NCI-H1694 (cell line): ENCODE measurements around the gene CDIP1.
A peak's percentile ranks its signal among the peaks of the same experiment; 100 is the strongest.
"Not testable (repeated sequence)": the region's sequence is repeated elsewhere in the genome, so short reads cannot be mapped to it uniquely, and the experiment has no call there.

Experiments used
- DNase-seq: peaks from one replicate; lab custom pipeline; 2025; lab: John Stamatoyannopoulos, UW

Gene CDIP1

DNA sequence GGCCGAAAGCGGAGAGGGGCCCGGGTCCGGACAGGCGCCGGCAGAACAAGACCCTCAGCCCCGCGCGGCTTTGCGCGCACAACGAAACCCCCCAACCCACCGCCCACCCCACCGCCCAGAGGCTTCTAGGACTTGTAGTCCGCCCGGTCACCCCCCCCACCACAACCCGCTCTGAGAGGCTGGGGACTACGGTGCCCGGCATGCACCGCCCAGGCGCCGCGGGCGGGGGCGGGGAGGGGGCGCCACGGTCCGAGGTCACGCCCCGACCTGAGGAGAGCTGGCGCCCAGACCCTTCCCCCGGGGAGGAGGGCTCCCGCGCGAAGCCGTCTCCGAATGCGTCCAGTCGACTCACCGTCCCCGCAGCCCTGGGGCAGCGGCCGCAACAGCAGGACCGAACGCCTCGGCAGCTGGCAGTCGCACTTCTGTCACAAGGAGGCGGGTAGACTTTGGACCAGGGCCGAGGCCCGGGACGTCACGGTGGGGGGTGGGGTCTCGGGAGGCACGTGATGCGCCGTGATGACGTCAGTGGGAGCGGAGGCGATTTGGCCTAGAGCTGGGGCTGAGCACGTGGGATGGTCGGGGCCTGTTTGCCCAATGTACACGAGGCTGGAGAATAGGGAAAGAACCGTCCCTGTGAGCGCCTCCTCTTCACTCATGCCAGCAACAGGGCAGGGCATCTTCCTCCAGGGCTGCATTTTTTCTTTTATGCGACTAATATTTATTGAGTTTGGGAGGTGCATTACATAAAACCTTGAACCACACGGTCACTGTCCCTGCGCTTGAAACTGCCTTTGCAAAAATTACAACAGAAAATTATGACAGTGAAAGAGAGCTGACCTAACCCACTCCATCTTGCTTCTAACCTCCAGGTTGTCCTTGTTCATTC is at the start of gene CDIP1:
Gene CDIP1 (minus strand): TSS at position 424 of the 886 bp plus-strand sequence. CDS start 24,643 bp downstream, outside the sequence.
- DNase-seq: peak; percentile 81

DNA sequence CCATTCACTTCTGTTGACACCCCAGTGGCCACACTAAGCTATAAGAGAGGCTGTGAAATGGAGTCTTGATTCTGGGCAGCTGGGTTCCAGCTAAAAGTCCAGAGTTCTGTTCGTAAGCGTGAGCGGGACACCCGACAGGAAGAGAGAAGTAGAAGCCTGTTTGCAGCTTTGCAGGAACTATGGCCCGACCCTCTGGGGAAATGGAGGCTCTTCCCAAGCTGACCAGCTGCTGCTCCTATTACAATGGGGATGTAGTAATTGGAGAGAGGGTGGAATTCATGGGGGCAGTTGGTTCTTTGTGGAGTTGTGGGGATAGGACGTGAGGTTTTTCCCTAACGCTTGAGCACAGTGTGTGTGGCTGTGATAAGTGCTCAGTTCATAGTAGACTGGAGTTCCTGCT is 47.7 kb upstream of the CDIP1 start:
- no peak for DNase-seq

DNA sequence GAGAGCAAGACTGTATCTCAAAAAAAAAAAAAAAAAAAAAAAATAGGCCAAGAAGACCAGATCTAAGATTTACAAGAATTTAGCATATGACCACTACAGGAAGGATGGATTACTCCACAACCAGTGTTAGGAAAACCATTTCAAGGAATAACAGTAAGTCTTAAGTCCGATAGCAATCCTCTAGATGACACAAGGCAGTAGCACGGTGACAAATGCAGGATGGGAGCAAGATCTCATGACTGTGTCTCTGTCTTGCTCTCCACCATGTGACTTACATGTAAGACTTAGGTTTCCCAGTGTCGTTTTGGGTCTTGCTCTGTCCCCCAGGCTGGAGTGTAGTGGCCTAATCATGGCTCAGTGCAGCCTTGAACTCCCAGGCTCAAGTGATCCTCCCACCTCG is 45.3 kb upstream of the CDIP1 start:
- no peak for DNase-seq

DNA sequence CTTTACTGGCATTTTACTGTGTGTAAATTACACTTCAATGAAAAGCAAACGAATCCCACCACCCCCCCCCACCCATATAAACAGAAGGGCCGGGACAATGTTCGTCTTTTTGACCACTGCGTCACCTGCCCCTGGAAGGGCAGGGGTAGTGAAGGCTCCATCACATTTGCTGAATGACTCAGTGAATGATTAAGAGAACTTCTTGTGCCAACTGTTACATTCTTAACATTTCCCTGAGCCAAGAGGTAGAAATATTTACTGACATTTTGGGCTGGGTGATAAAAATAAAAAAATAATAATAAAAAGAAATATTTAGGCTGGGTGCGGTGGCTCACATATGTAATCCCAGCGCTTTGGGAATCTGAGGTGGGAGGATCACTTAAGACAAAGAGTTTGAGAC is 41.7 kb upstream of the CDIP1 start:
- no peak for DNase-seq

DNA sequence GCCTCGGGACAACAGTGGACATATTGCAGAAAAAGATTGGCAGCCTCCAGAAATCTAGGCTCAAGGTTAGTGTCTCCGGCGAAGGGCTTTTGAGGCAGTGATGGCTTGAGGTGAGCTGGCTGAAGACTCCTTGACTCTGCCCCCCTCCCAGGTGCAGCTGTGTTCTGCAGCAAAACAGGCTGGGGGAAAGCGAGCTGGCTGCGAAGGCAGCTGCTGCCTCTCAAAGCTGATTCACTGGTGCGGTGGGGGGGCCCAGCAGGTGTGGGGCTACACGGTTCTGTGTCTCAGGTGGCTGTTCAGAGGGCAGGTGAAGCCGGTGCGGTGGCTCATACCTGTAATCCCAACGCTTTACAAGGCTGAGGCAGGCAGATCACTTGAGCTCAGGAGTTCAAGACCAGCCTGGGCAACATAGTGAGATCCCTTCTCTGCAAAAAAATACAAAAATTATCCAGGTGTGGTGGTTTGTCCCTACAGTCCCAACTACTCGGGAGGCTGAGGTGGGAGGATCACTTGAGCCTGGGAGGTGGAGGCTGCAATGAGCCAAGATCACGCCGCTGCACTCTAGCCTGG is 40.5 kb upstream of the CDIP1 start:
- no peak for DNase-seq

DNA sequence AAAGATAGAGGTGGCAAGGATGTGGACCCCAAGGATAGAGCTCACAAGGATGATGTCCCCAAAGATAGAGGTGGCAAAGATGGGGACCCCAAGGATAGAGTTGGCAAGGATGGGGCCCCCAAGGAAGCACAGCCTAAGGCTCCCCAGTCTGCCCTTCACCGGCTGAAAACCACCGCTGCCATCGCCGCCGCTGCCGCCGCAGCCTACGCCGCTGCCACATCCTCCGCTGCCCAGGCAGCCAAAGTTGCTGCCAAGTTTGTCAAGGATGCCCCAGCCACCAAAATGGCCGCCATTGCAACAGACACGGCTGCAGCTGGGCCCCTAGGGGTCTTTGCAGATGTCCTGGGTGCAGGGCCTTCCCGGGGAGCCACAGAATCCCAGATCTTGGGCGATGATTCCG is 37.4 kb upstream of the CDIP1 start:
- no peak for DNase-seq

DNA sequence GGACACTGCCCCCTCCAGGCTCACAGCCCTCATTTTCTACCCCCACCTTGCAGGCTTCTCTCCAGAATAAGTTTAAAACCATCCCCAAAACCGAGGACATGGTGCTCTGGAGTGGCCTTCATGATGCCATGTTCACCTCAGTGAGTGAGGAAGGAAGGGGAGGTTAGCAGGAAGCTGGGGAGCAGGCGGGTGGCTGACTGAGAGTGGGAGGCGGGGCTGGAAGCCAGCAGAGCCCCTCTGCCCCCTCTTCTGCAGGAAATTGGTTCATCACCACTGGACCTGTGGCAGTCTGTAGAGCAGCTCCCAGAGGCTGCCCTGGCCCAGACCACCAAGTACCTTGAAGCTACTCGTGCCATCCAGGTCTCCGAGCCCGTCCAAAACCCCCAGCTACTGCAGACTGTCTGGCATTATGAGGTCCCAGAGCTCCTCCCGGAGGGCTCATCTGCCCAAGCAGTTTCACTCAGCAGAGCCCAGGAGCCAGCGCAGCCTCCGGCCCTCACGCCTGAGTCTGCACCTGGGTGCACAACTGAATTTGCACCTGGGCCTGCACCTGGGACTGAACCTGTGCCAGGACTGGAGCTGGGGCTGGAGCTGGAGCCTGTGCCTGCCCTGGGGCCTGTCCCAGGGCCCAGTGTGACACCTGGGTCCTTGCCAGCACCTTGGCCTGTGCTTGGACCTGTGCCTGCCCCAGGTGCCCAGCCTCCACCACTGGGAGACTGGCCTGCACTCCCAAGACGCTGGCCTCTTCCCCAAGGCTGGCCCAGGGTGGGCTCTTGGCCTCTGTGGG is 36.5 kb upstream of the CDIP1 start:
- DNase-seq: no peak

DNA sequence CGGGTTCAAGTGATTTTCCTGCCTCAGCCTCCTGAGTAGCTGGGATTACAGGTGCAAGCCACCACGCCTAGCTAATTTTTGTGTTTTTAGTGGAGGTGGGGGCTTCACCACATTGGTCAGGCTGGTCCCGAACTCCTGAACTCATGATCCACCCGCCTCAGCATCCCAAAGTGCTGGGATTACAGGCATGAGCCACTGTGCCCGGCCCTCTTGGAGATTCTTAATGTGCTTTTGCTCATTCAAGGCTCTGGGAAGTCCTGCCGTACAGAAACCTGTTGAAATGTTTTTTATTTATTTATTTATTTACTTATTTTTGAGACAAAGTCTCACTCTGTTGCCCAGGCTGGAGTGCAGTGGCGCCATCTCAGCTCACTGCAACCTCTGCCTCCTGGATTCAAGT is 35.4 kb upstream of the CDIP1 start:
- not testable (repeated sequence) for DNase-seq

DNA sequence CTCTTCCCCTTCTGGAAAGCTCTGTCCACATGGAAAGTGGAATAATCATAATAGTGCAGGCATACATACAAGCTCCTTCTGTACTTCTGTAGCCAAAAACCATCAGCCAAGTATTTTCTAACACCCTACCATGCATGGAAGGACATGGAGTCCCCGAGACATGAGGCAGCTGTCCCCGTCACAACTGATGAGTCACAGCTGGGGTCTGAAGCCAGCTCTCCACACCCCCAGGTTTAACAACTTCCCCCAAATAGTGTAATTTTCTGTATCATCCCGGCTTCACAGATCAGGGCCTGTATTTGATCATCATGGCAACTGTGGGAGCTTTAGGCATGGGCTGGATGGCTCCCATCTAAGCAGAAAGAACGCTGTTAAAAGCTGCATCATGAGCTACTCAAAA is 34.1 kb upstream of the CDIP1 start:
- DNase-seq: no peak

DNA sequence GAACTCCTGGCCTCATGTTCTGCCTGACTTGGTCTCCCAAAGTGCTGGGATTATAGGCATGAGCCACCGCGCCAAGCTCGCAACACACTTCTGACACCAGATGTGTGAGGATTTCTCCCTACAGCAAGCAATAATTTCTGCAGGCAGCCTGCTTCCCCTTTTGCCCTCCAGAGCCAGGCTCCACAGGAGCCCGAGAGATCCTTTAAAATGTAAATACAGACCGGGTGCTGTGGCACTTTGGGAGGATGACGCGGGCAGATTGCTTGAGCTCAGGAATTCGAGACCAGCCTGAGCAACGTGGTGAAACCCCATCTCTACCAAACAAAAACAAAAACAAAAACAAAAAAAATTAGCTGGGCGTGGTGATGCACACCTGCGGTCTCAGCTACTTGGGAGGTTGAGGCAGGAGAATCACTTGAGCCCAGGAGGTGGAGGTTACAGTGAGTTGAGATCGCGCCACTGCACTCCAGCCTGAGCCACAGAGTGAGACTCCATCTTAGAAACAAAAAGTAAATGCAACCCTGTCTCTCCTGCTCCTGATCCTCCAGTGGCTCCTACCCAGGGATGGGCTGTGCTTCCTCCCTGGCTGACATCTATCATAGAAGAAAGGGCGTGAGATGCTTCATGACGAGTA is 32.2 kb upstream of the CDIP1 start:
- no peak for DNase-seq

DNA sequence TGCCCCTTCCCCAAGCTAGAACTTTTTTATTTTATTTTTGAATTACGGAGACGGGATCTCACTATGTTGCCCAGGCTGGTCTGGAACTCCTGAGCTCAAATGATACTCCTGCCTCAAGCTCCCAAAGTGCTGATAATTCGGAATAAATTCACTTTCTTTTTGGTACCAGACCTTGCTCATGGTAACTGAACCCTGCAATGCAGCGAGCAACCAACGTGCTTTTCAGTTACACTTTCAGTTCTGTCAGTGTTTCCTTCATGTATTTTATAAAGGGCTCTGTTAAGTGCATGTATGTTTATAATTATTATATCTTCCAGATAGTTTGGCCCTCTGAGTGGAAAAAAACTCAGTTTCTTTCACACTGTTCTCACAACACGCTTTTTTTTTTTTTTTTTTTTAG is 31.5 kb upstream of the CDIP1 start:
- DNase-seq: no peak

DNA sequence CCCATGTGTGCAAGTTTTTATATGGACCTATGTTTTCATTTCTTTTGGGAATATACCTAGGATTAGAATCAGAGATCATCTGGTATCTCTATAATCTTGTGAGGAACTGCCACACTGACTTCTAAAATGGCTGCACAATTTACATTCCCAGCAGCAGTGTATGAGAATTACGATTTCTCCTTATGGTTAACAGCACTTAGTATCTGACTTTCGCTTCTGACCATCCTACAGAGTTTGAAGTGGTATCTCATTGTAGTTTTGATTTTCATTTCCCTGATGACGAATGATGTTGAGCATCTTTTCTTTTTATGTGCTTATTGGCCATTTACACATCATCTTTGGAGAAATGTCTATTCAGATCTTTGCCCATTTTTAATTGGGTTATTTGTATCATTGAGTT is 27.6 kb upstream of the CDIP1 start:
- DNase-seq: no peak

DNA sequence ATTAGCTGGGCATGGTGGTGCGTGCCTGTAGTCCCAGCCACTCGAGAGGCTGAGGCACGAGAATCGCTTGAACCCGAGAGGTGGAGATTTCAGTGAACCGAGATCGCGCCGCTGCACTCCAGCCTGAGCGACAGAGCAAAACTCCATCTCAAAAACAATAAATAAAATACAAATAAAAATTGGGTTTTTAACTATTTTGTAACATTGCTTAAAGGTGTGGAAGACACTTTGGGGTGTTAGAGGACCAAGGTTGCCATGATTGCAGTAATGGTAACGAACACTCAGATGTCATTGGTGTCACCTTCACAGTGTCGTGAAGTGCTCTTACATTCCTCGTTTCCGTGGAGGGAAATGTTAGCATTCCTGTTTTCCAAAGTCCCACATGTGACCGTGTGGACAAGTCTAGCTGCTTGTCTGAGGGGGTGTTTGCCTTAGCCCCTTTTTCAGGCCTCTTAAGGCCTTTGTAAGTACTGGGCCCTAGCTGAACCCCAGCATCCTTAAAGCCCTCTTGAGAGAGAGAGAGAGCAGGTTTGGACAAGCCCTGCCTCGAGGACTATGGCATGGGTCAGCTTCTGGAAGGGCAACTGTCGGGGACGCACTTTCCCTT is 26.2 kb upstream of the CDIP1 start:
- no peak for DNase-seq

DNA sequence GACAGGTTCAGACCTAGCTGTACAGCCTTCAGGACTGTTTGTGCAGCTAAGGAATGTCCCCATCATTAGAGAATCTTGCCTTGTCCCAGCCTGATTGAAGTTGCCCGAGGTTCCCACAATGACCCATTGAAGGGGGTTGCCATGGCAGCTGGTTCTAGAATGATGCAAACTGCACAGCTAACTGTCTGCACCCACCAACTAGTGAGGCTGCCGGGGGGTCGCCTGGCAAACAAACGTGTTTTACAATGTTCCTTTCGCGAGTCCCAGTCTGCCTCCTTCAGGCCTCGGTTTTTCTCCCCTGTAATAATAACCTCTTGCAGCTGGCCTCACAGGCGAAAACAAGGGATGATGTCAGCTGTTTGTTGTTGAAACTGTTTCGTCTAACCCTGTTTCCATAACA is 23.0 kb upstream of the CDIP1 start:
- no peak for DNase-seq

DNA sequence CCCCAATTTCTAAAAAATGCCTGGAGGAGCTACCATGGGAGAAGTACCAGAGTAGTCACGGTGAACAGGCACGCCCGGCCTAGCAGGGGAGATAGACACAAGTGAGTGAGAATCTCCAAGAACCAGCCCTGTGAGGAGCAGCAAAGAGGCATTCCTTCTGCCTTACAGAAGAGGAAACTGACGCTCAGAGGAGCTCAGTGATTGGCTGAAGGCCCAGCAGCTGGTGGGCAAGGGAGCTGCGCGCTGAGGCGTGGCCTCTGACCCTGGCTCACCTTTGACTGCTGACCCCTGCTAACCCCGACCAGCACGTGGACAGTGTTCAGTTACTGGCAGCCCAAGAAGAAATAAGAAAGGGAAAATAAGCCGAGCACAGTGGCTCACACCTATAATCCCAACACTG is 19.4 kb upstream of the CDIP1 start:
- DNase-seq: no peak

DNA sequence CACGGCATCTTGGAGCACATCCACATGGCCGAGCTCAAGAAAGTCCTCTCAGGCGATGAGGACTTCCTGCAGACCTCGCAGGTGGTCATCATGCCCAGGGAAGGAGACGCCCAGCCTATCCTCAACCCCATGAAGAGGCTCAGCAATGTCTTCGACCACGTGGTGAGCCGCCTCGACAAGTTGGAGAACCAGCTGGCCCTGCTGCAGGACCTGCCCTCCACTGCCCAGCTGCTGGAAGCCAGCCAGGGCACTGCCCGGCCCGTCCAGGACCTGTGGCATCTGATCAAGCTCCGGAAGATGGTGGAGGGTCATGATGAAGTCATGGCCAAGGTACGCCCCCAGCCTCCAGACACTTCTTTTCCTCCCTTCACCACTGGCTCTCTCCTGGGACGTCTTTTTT is 18.0 kb upstream of the CDIP1 start:
- no peak for DNase-seq

DNA sequence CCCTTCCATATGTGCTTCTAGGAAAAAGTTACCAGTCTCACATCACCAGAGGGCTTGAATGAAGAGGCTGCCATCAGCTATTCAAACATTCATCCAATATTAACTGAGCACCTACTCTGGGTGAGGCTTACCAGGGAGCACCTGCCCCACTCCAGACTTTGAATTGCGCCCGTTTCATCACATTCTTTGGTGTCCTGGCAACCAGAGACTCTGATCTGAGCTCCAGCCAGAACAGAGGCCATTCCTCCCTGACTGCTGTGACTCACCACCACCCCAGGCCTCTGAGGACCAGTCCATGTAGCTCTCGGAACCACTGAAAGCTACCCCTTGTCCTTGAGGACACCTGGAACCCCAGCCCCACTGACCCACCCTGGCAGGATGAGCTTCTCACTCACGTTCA is 17.5 kb upstream of the CDIP1 start, which contains the start of gene C16orf96:
Gene C16orf96 (plus strand): TSS at position 229 of the 400 bp plus-strand sequence. CDS start 150 bp downstream, at position 379.
- no peak for DNase-seq

DNA sequence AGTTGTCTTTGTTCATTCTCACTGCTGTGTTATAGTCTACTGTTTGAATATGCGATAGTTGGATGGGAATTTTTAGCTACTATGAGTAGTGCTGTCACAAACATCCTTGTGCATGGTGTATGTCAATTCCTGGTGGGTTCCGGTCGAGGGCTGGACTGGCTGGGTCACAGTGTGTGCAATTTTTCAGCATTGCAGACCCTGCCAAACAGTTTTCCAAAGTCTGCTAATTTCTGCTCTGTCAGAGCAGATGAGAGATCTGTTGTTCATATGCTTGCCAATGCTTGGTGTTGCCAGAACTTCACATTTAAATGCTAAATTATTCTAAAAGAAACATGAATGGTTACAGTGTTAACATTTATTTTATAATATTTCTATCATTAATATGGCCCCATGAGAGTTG is 14.0 kb upstream of the CDIP1 start:
- DNase-seq: no peak

DNA sequence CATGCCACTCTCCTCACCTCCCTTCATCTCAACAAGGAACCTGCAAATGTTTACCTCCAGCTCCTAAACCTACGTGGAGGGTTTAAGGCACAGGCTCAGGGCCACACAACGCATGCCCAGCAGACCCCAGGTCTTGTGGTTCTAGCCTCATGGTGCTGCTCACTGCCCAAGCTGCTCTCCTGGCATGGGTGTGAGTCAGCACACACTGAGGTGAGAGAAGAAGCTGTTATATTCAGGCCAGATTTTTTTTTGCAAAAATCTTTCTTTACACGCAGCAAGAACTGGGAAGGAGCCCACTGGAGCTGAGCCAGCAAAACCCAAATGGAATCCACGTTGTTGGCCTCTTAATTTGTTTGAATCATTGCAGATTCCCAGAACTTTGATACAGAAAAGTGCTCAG is 12.0 kb upstream of the CDIP1 start:
- no peak for DNase-seq

DNA sequence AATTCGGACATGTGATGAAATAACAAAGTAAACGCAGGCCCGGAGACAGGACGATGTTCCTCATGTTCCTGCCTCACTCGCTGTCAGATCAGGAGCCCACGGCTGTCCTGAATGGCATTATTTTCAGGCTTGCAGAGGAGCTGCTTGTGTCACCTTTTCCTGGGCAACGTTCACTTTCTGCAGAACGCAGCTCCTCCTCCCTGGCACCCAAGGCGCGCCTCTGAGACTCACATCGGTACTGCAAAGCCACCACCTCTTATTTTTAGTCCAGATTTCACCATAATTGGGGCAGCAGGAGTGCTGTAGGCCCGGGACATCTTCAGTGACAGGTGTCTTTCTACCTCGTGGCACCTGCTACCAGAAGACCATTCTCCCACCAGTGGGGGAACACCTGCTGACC is 9.6 kb upstream of the CDIP1 start:
- no peak for DNase-seq

DNA sequence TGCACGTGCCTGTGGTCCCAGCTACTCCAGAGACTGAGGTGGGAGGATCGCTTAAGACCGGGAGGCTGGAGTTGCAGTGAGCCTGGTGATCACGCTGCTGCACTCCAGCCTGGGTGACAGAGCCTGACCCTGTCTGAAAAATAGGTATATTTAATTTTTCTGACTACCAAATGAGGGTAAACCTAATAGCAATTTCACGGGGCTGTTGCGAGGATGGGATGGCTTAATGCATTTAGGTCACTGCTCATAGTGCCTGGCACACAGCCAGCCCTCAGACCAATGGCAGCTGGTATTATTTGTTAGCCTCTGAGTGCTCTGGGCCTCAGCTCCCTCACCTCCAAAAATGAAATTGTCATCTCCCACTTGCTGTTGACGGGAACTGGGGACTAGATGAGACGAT is 5.9 kb upstream of the CDIP1 start:
- DNase-seq: no peak

DNA sequence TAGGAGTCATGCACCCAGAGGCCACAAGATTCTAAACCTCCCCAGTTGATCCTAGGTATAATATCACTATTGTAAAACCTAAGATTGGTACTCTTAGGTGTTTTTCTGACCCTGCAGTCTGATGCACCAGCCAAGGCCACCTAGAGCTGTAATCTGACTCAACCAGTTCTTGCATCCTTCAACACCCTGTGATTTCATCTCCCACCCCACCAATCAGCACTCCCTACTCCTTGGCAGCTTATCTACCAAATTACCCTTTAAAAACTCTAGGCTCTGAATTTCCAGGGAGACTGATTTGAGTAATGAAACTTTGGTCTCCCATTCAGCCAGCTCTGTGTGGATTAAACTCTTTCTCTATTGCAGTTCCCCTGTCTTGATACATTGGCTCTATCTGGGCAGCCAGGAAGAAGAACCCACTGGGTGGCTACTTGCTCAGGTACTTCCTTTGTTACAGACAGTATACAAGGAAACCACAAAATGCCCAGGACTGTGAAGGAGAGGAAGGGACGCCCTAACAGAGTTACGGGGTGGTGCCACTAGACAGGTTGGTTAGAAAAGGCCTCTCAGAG is 1.2 kb upstream of the CDIP1 start:
- no peak for DNase-seq
